Uterus (tissue), 2 donors: ENCODE results near the gene GMPR.

Experiments used
- CTCF ChIP-seq, 4 experiments: fragments of 200-600 bp in 2 of 4; fragments of 450-650 bp in 2 of 4; sonication (generic) in 2 of 4; IDR thresholded peaks; one replicate each; pipeline ENCODE4 v1.5.1; 2016 to 2019; ENCODE audit warnings: antibody characterized with exemption in 4 of 4, mild to moderate bottlenecking in 2 of 4, moderate library complexity in 1 of 4
- POLR2A ChIP-seq, 2 donors: fragments of 450-650 bp; IDR thresholded peaks; one replicate each; pipeline ENCODE4 v1.6.1; 2016; ENCODE audit warnings: antibody characterized with exemption in 2 of 2, mild to moderate bottlenecking in 1 of 2, moderate library complexity in 1 of 2

- TF ChIP-seq CTCF (IDR thresholded peaks at IDR 0.05) = no peak
- TF ChIP-seq POLR2A (IDR thresholded peaks at IDR 0.05) = no peak
These were observed 28.8 kb upstream of the GMPR start for GRCh38 chr6:16209539-16209938.
